HG03565 (cell line): ENCODE measurements around the gene PAX2.

Experiments used
- ATAC-seq: cut with Tn5 transposase; IDR thresholded peaks from one replicate; pipeline ENCODE4 v1.9.1; 2021; ENCODE audit warnings: mild to moderate bottlenecking, moderate library complexity; ENCODE audit not compliant: unreplicated experiment

The PAX2 gene

GRCh38 chr10:100723770-100724530, 21.4 kb upstream of the PAX2 start:
- no peak for ATAC-seq

GRCh38 chr10:100724531-100725027, 20.8 kb upstream of the PAX2 start:
- no peak for ATAC-seq

DNA sequence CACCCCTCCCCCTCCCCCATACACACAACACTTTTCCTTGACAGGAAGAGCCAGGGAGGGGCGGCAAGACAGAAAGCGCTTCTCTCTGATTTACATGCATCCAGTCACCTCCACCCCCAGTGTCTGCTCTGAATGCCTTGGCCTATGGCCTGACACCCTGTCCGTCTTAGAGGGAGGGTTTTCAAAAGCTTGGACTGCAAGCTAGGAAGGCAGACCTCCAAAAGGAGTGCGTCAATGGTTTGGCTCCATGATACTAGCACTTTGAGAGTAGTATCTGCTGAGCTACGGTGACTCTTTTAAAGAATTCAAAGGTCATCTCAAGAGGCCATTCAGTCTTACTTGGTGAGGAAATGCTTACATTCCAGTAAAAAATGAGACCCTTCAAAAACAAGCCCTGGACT, 20.3 kb upstream of the PAX2 start:
- no peak for ATAC-seq

- no peak for ATAC-seq
Measured at GRCh38 chr10:100725869-100726426, 19.4 kb upstream of the PAX2 start.

DNA sequence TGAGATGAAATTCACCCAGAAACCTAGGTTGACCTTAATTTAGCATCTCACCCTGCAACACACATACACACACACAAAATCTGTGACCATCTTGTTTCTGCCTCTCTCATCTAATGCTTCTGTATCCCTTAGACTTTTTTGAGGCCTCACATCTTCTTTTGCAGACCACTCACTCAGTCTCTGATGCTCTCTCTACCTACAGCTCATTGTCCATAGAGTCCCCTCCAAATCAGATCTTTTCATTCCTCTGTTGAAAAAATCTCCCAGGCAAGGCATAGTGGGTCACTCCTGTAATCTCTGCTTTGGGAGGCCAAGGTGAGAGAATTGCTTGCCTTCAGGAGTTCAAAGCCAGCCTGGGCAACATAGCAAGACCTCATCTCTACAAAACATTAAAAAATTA, 17.6 kb upstream of the PAX2 start:
- no peak for ATAC-seq

DNA sequence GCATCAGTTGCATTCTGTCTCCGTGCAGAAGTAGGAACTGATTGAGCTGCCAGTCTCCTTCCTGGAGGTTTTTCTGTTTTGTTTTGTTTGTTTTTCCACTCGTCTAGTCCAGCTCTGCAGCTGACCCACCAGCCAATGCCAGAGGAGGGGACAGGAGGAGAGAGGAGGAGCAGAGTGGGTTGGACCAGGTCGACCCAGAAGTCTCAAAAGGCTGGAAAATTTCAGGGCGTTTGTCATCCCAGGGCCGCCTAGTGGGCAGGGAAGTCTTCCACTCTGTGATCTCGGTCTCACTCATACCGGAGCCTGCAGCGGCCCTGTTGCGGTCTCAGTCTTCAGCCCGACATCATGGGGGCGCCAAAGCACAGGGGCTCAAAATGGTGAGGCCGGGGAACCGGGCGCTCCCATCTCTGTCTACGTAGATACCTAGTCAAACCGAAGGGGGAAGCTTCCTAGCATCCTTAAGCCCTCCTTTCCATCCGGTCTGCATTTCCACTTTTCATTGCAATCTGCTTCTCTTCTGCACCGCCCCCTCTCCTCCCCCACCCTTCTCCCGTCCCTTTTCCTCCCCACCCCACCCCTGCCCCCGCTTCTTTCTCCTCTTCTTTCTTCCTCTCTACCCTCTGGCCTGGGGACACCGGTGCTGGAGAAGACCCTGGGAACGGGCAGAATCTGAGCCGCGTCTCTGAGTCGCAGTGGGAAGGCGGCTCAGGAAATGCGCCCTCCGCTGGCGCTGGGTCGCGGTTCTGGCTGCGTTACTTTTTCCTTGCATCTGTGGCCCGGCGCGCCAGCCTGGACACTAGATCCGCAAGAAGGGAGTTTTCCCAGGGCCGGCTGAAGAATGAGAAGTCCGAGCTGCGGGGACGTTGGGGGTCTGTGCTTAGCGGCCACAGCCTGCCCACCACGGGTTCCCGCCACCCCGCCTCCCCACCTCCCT, 16.2 kb upstream of the PAX2 start:
- no peak for ATAC-seq

- no peak for ATAC-seq
Measured at GRCh38 chr10:100729862-100730724, 15.3 kb upstream of the PAX2 start.

- ATAC-seq, result no peak
Measured at GRCh38 chr10:100730725-100731406, 14.5 kb upstream of the PAX2 start.

DNA sequence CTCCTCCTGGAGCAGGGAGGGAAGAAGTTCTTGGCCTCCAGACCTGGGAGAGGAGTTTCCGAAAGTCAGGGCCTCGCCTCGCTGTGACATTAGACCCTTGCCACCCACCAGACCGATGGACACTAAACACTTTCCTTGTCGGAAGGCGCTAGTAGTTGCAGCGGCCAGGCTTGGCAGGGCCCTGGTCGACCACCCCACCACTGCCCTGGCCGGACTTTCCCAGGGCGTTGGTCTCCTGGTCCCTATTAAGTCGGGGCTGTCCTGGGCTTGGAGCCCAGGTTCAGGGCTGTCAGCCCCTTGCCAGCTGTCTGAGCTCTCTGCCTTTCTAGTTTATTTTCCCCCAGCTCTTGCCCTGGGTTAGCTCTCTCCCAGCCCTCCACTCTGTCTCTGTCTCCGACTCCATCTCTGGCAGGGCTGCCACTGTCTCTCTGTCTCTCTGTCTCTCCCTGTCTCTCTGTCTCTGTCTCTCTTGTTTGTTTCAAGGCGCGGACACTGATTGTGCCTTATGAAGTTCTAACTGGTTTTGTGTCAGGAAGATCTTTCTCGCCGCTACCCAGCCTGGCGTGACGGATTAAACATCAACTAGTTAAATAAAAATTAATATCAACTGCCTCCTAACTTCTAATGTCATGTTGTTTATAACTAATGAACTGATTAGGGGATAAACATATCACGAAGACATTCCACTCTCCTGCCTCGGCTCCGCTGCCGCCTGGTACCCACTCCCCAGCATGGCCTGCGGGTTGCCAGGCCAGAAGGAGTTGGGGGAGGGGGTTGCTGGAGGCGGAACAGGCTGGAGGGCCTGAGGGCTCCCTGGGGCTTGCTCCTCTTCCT, 13.8 kb upstream of the PAX2 start:
- no peak for ATAC-seq

GRCh38 chr10:100732241-100732596, 13.2 kb upstream of the PAX2 start:
- ATAC-seq, result no peak

- ATAC-seq, result no peak
Measured at GRCh38 chr10:100733329-100733728, 12.1 kb upstream of the PAX2 start.

DNA sequence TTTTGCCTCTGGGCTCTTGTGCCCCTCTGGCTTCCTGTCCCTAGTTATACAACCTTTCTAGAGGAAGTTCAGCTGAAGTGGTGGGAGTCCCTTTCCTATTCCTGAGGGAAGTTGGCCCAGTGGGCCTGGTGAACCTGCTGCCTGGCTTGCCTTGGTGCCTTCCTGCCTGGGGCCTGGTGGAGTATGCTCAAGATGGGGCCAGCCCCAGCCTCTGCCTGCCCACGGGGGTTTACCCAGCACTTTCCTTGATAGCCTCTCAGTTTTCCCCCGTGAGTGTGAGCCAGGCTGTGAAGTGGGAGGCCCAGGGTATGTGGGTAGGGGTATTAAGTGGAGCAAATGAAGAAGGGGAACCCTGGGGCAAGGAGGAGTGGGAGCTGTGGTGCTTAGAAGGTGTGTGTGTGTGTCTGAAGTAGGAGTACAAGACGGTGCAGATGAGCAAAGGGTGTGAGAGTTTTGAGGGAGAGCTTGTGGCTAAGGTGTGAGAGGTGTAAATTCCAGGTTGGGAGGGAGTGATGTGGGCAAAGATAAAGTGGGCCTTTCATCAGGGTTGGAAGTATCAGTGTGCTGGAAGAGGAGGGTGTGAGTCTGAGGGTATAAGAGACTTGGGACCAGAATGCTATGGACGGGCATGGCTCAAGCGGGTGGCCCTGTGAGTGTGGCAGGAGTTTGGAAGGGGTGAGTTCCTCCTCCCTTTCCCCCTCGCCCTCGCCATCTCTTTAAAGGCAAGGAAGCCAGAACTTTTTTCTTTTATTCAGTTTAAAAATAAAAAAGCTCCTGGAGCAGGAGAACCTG, 10.9 kb upstream of the PAX2 start:
- ATAC-seq, result no peak

DNA sequence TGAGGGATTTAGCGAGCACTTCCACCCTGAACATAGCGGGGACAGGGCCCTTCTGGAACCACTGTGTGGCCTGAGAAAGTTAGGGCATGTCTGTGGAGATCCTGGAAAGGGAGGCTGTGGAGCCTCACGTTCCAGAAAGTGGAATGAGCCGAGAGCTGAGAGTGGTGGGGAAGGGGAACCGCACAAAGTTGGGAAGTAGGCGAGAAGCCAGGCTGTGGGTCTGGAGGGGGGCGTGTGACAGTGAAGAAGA, 10.4 kb upstream of the PAX2 start:
- ATAC-seq, result no peak

DNA sequence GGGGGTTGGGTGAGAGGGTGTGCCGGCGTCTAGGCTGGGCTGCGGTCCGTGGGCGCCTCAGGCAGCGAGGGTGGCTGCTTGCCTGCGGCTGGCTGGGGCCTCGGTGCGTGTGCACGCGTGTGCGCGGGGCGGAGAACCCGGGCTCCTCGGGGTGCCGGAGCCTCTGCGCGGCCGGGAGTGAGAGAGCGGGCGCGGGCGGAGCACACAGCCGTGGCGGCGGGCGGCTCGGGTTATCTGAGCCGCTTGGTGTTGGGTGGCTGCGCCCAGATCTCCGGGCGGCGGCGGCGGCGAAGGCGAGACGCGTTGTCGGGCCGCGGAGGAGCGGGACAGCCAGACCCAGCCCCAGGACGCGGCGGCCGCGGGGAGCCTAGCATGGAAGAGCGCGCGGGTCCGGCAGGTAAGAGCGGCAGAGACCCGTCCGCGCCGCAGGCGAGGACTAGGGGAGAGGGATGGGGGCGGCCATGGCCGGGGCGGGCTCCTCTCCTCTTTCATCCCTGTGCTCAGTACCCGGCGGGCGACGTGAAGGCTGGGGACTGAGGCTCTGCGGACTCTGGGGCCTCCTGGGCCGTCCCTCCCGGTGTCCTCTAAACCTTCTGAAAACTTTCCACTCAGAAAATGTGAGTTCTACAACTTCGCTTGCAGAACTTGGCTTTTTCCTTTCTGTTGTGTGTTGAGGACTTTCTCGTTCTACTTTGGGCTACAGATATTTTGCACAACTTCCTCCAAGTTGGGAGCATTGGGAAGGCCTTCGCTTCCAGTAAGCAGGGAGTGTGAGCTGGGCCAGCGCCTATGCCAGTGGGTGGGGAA, 9.8 kb upstream of the PAX2 start:
- no peak for ATAC-seq

DNA sequence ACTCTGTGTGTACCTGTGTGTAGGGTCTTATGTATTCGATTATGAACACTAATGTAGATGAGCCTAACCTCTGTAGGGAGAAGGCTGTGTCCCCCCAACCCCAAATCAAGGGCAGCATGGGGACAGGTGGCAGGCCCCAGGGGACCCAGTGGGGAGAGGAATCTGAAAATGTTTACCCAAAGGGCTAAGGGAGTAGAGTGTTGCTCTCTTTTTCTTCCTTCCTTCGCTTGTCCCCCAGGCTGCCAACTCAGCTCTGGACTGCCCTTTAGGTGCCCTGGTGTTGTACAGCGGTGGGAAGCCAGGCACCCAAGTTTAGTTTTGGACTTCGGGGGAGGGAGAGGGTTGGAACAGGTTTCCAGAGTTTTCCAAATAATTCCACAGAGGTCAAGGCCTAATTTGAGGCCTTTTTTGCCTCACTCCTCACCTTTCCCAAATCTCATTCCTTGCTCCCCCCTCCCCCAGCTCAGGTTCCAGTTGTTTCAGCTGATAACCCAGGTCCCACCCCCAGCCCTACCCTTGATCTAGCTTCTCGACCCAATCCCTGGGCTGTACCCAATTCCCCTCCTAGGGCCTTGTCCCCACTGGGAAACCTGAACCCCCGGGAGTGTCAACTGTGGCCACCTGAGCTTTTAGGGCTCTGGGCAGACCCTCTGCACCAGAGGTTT, 9.1 kb upstream of the PAX2 start:
- no peak for ATAC-seq

GRCh38 chr10:100736809-100737354, 8.5 kb upstream of the PAX2 start:
- ATAC-seq, result no peak
